ENCODE measurements around the gene RNF181.

DNA sequence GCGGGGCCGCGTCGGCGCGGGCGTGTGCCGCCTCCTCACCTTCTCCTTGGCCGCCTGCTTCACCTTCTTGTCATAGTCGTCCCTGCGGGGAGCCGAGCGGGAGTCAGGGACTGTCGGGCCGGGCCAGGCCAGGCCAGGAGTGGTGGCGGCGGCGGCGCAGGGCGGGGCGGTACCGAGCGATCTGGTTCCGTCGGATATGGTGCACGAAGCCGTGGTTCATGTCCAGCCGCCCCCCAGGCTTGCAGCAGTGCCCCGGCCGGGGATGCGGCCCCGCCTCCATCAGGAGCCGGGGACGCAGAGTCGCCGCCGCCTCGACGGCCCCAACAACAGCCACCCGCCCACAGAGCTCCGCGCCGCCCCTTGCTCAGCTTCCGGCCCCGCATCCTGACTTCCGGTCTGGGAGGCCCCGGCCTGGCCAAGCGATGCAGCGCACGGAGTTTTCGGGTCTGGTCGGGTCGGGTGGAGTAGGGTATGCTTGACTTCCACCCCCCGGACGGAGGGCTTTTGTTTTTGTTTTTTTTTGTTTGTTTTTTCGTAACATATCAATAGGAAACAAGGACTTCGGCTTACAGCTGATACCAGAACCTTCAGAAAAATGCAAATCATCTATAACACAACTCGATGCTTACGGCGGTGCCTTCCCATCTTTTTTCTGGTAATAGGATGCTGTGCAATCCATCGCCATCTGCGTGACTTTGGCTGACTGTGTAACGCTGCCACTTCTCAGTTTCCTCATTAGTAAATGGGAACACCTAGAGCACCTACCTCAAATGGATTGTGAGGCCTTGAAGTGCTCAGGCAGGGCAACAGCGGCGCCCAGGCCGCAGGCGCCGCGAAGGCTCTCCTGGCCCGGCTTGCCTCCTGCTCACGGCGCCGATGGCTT lies 16.4 kb downstream of the RNF181 start, which contains the start of gene C2orf68:
- TF ChIP-seq JUN (IDR thresholded peaks at IDR 0.05) (peak; percentile 75 to 91; a peak in 4 of 5 replicates), BHLHE40 (IDR thresholded peaks at IDR 0.05; ENCODE audit: low read depth, low read length) (no peak), RAD21 (conservative IDR thresholded peaks at IDR 0.05 in 1 of 2, IDR thresholded peaks at IDR 0.05 in 1 of 2) (no peak), SMC3 (IDR thresholded peaks at IDR 0.05) (no peak), POLR2A (IDR thresholded peaks at IDR 0.05; ENCODE audit: low read length) (peak; percentile 79), HDAC2 (IDR thresholded peaks at IDR 0.05) (no peak), ZNF302 (CRISPR knock-in tag; IDR thresholded peaks at IDR 0.05) (no peak), CHD2 (IDR thresholded peaks at IDR 0.05; ENCODE audit: low read length, partially characterized antibody) (no peak)
- TF ChIP-seq, protein P1, sequence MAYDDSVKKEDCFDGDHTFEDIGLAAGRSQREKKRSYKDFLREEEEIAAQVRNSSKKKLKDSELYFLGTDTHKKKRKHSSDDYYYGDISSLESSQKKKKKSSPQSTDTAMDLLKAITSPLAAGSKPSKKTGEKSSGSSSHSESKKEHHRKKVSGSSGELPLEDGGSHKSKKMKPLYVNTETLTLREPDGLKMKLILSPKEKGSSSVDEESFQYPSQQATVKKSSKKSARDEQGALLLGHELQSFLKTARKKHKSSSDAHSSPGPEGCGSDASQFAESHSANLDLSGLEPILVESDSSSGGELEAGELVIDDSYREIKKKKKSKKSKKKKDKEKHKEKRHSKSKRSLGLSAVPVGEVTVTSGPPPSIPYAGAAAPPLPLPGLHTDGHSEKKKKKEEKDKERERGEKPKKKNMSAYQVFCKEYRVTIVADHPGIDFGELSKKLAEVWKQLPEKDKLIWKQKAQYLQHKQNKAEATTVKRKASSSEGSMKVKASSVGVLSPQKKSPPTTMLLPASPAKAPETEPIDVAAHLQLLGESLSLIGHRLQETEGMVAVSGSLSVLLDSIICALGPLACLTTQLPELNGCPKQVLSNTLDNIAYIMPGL (CRISPR knock-in tag; IDR thresholded peaks at IDR 0.05; ENCODE audit: borderline replicate concordance), result no peak
- TF ChIP-seq, protein P2, sequence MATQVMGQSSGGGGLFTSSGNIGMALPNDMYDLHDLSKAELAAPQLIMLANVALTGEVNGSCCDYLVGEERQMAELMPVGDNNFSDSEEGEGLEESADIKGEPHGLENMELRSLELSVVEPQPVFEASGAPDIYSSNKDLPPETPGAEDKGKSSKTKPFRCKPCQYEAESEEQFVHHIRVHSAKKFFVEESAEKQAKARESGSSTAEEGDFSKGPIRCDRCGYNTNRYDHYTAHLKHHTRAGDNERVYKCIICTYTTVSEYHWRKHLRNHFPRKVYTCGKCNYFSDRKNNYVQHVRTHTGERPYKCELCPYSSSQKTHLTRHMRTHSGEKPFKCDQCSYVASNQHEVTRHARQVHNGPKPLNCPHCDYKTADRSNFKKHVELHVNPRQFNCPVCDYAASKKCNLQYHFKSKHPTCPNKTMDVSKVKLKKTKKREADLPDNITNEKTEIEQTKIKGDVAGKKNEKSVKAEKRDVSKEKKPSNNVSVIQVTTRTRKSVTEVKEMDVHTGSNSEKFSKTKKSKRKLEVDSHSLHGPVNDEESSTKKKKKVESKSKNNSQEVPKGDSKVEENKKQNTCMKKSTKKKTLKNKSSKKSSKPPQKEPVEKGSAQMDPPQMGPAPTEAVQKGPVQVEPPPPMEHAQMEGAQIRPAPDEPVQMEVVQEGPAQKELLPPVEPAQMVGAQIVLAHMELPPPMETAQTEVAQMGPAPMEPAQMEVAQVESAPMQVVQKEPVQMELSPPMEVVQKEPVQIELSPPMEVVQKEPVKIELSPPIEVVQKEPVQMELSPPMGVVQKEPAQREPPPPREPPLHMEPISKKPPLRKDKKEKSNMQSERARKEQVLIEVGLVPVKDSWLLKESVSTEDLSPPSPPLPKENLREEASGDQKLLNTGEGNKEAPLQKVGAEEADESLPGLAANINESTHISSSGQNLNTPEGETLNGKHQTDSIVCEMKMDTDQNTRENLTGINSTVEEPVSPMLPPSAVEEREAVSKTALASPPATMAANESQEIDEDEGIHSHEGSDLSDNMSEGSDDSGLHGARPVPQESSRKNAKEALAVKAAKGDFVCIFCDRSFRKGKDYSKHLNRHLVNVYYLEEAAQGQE (IDR thresholded peaks at IDR 0.05), result no peak
- TF ChIP-seq, protein P3, sequence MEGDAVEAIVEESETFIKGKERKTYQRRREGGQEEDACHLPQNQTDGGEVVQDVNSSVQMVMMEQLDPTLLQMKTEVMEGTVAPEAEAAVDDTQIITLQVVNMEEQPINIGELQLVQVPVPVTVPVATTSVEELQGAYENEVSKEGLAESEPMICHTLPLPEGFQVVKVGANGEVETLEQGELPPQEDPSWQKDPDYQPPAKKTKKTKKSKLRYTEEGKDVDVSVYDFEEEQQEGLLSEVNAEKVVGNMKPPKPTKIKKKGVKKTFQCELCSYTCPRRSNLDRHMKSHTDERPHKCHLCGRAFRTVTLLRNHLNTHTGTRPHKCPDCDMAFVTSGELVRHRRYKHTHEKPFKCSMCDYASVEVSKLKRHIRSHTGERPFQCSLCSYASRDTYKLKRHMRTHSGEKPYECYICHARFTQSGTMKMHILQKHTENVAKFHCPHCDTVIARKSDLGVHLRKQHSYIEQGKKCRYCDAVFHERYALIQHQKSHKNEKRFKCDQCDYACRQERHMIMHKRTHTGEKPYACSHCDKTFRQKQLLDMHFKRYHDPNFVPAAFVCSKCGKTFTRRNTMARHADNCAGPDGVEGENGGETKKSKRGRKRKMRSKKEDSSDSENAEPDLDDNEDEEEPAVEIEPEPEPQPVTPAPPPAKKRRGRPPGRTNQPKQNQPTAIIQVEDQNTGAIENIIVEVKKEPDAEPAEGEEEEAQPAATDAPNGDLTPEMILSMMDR (IDR thresholded peaks at IDR 0.05), result no peak
- TF ChIP-seq, protein P4, sequence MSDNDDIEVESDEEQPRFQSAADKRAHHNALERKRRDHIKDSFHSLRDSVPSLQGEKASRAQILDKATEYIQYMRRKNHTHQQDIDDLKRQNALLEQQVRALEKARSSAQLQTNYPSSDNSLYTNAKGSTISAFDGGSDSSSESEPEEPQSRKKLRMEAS (IDR thresholded peaks at IDR 0.05), result peak; percentile 94
- TF ChIP-seq, protein P5, sequence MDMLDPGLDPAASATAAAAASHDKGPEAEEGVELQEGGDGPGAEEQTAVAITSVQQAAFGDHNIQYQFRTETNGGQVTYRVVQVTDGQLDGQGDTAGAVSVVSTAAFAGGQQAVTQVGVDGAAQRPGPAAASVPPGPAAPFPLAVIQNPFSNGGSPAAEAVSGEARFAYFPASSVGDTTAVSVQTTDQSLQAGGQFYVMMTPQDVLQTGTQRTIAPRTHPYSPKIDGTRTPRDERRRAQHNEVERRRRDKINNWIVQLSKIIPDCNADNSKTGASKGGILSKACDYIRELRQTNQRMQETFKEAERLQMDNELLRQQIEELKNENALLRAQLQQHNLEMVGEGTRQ (IDR thresholded peaks at IDR 0.05), result no peak
- TF ChIP-seq, protein P6, sequence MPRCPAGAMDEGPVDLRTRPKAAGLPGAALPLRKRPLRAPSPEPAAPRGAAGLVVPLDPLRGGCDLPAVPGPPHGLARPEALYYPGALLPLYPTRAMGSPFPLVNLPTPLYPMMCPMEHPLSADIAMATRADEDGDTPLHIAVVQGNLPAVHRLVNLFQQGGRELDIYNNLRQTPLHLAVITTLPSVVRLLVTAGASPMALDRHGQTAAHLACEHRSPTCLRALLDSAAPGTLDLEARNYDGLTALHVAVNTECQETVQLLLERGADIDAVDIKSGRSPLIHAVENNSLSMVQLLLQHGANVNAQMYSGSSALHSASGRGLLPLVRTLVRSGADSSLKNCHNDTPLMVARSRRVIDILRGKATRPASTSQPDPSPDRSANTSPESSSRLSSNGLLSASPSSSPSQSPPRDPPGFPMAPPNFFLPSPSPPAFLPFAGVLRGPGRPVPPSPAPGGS (IDR thresholded peaks at IDR 0.05), result peak; percentile 49; the same call in 1 of the 3 replicates
